SK-N-SH treated with all-trans-retinoic acid at 6 μM for 48 hours (cell line): ENCODE measurements around the gene YTHDF2.

Experiments used
- ATAC-seq: fragments of 200-7000 bp; cut with Tn5 transposase; 3 replicates; pipeline ENCODE4 v1.9.1; 2020; ENCODE audit warnings: mild to moderate bottlenecking, moderate library complexity
- ARNTL ChIP-seq: fragments of 450-650 bp; formaldehyde crosslinking; IDR thresholded peaks from 2 replicates; pipeline ENCODE4 v1.5.0; 2020; ENCODE audit warnings: low read depth, mild to moderate bottlenecking, moderate library complexity, borderline replicate concordance
- BACH2 ChIP-seq: fragments of 250-450 bp; sonication (Bioruptor Pico); IDR thresholded peaks from 2 replicates; pipeline ENCODE4 v1.9.0; 2021; ENCODE audit warnings: mild to moderate bottlenecking, borderline replicate concordance
- CREB5 ChIP-seq: fragments of 250-450 bp; sonication (Bioruptor Pico); IDR thresholded peaks from 2 replicates; pipeline ENCODE4 v1.5.1; 2020; ENCODE audit warnings: low read depth, mild to moderate bottlenecking, moderate library complexity
- CSDC2 ChIP-seq: fragments of 250-450 bp; sonication (Bioruptor Pico); IDR thresholded peaks from 2 replicates; pipeline ENCODE4 v1.5.0; 2020; ENCODE audit warnings: mild to moderate bottlenecking, moderate library complexity
- CSRNP3 ChIP-seq: fragments of 250-450 bp; sonication (Bioruptor Pico); IDR thresholded peaks from 2 replicates; pipeline ENCODE4 v1.5.1; 2021; ENCODE audit warnings: mild to moderate bottlenecking, moderate library complexity
- ESRRG ChIP-seq: fragments of 250-450 bp; sonication (Bioruptor Pico); IDR thresholded peaks from 2 replicates; pipeline ENCODE4 v1.6.1; 2021; ENCODE audit warnings: mild to moderate bottlenecking
- GLIS3 ChIP-seq: fragments of 250-450 bp; sonication (Bioruptor Pico); IDR thresholded peaks from 2 replicates; pipeline ENCODE4 v1.5.0; 2020; ENCODE audit warnings: mild to moderate bottlenecking, moderate library complexity
- ISL1 ChIP-seq: fragments of 250-450 bp; sonication (Bioruptor Pico); IDR thresholded peaks from 2 replicates; pipeline ENCODE4 v2.1.2; 2022; ENCODE audit warnings: mild to moderate bottlenecking, moderate library complexity
- OSR1 ChIP-seq: fragments of 250-450 bp; sonication (Bioruptor Pico); IDR thresholded peaks from 2 replicates; pipeline ENCODE4 v1.8.0; 2022; ENCODE audit warnings: moderate library complexity, mild to moderate bottlenecking, inconsistent platforms
- PATZ1 ChIP-seq: fragments of 250-450 bp; sonication (Bioruptor Pico); IDR thresholded peaks from 2 replicates; pipeline ENCODE4 v1.8.0; 2020; ENCODE audit warnings: mild to moderate bottlenecking, moderate library complexity, borderline replicate concordance
- POU6F1 ChIP-seq: fragments of 250-450 bp; sonication (Bioruptor Pico); IDR thresholded peaks from 2 replicates; pipeline ENCODE4 v1.8.0; 2021; ENCODE audit warnings: low read depth, mild to moderate bottlenecking, moderate library complexity, borderline replicate concordance
- RARB ChIP-seq: fragments of 250-450 bp; sonication (Bioruptor Pico); IDR thresholded peaks from 2 replicates; pipeline ENCODE4 v1.8.0; 2021; ENCODE audit warnings: mild to moderate bottlenecking, moderate library complexity
- SNAI2 ChIP-seq: fragments of 250-450 bp; sonication (Bioruptor Pico); IDR thresholded peaks from 2 replicates; pipeline ENCODE4 v1.5.0; 2020; ENCODE audit warnings: mild to moderate bottlenecking, moderate library complexity
- TCF4 ChIP-seq: fragments of 250-450 bp; sonication (Bioruptor Pico); IDR thresholded peaks from 2 replicates; pipeline ENCODE4 v1.8.0; 2021; ENCODE audit warnings: mild to moderate bottlenecking, moderate library complexity, borderline replicate concordance
- TOX ChIP-seq: fragments of 250-450 bp; sonication (Bioruptor Pico); IDR thresholded peaks from 2 replicates; pipeline ENCODE4 v1.8.0; 2021; ENCODE audit warnings: mild to moderate bottlenecking, moderate library complexity, borderline replicate concordance
- TSHZ2 ChIP-seq: fragments of 250-450 bp; sonication (Bioruptor Pico); IDR thresholded peaks from 2 replicates; pipeline ENCODE4 v1.5.0; 2020; ENCODE audit warnings: mild to moderate bottlenecking, moderate library complexity
- ZC3H10 ChIP-seq: fragments of 250-450 bp; sonication (Bioruptor Pico); IDR thresholded peaks from 2 replicates; pipeline ENCODE4 v1.5.1; 2021; ENCODE audit warnings: mild to moderate bottlenecking, moderate library complexity
- ZFP3 ChIP-seq: fragments of 250-450 bp; sonication (Bioruptor Pico); IDR thresholded peaks from 2 replicates; pipeline ENCODE4 v1.5.0; 2020; ENCODE audit warnings: mild to moderate bottlenecking, moderate library complexity
- ZFP30 ChIP-seq: fragments of 450-650 bp; formaldehyde crosslinking; IDR thresholded peaks from 2 replicates; pipeline ENCODE4 v1.5.0; 2022; ENCODE audit warnings: mild to moderate bottlenecking, moderate library complexity
- ZNF565 ChIP-seq: fragments of 450-650 bp; formaldehyde crosslinking; conservative IDR thresholded peaks from 2 replicates; pipeline ENCODE4 v1.5.0; 2020; ENCODE audit warnings: low read depth, mild to moderate bottlenecking, moderate library complexity
- ZNF70 ChIP-seq: fragments of 450-650 bp; formaldehyde crosslinking; IDR thresholded peaks from 2 replicates; pipeline ENCODE4 v1.5.0; 2020; ENCODE audit warnings: mild to moderate bottlenecking, moderate library complexity
- ZNF8 ChIP-seq: fragments of 450-650 bp; formaldehyde crosslinking; IDR thresholded peaks from 2 replicates; pipeline ENCODE4 v1.5.0; 2020; ENCODE audit warnings: mild to moderate bottlenecking, moderate library complexity

YTHDF2 gene

GRCh38 chr1:28773105-28773504 is 36.4 kb downstream of the YTHDF2 start (continued):
- no peak for TF ChIP-seq CSRNP3 (CRISPR knock-in tag)
- no peak for TF ChIP-seq BACH2 (CRISPR knock-in tag)
- TF ChIP-seq ZFP30 (CRISPR knock-in tag) = no peak

- TF ChIP-seq ARNTL (CRISPR knock-in tag) (no peak), ZNF70 (CRISPR knock-in tag) (no peak), POU6F1 (CRISPR knock-in tag) (no peak), ZC3H10 (CRISPR knock-in tag) (no peak), OSR1 (CRISPR knock-in tag) (no peak), ESRRG (CRISPR knock-in tag) (no peak), BACH2 (CRISPR knock-in tag) (no peak), ZNF565 (no peak), TCF4 (no peak), GLIS3 (CRISPR knock-in tag) (no peak), ZFP30 (CRISPR knock-in tag) (no peak), ZNF8 (CRISPR knock-in tag) (no peak), CSRNP3 (CRISPR knock-in tag) (no peak), SNAI2 (CRISPR knock-in tag) (no peak), PATZ1 (no peak), CREB5 (CRISPR knock-in tag) (no peak), TOX (no peak), CSDC2 (CRISPR knock-in tag) (no peak), ZFP3 (CRISPR knock-in tag) (no peak), ISL1 (CRISPR knock-in tag) (no peak)
- no peak for ATAC-seq
Observed at GRCh38 chr1:28775121-28775942, 38.6 kb downstream of the YTHDF2 start.

GRCh38 chr1:28776341-28776740 is 39.6 kb downstream of the YTHDF2 start:
- ATAC-seq = no peak
- TF ChIP-seq SNAI2 (CRISPR knock-in tag) (no peak), TOX (no peak), ESRRG (CRISPR knock-in tag) (no peak), RARB (CRISPR knock-in tag) (no peak), POU6F1 (CRISPR knock-in tag) (no peak), BACH2 (CRISPR knock-in tag) (no peak), TSHZ2 (CRISPR knock-in tag) (no peak), CREB5 (CRISPR knock-in tag) (no peak), CSDC2 (CRISPR knock-in tag) (no peak), ZNF8 (CRISPR knock-in tag) (no peak), ZNF565 (no peak), ISL1 (CRISPR knock-in tag) (no peak), ZC3H10 (CRISPR knock-in tag) (no peak)
